ENCODE measurements around the gene GAREM1.
"Not testable (repeated sequence)": the region's sequence is repeated elsewhere in the genome, so short reads cannot be mapped to it uniquely, and the experiment has no call there.

GAREM1 gene

GRCh38 chr18:32321826-32322225 lies 148.9 kb downstream of the GAREM1 start:
- DNase-seq = no peak

- no peak for DNase-seq
Observed at GRCh38 chr18:32319084-32319483, 151.6 kb downstream of the GAREM1 start.

- no peak for DNase-seq
Observed at GRCh38 chr18:32318581-32318980, 152.1 kb downstream of the GAREM1 start.

GRCh38 chr18:32317651-32318050 lies 153.0 kb downstream of the GAREM1 start:
- no peak for DNase-seq

- DNase-seq = no peak
Observed at GRCh38 chr18:32315881-32316280, 154.8 kb downstream of the GAREM1 start.

GRCh38 chr18:32310774-32311173 lies 159.9 kb downstream of the GAREM1 start:
- no peak for DNase-seq

GRCh38 chr18:32310101-32310500 lies 160.6 kb downstream of the GAREM1 start:
- DNase-seq = no peak

GRCh38 chr18:32308493-32309120 lies 162.1 kb downstream of the GAREM1 start:
- DNase-seq = no peak

- no peak for DNase-seq
Observed at GRCh38 chr18:32303400-32303799, 167.3 kb downstream of the GAREM1 start.

- no peak for DNase-seq
Observed at GRCh38 chr18:32302806-32303205, 167.9 kb downstream of the GAREM1 start.

GRCh38 chr18:32301976-32302743 lies 168.5 kb downstream of the GAREM1 start:
- DNase-seq = no peak

GRCh38 chr18:32301361-32301760 lies 169.3 kb downstream of the GAREM1 start:
- no peak for DNase-seq

GRCh38 chr18:32300914-32301313 lies 169.8 kb downstream of the GAREM1 start:
- no peak for DNase-seq

GRCh38 chr18:32299484-32299883 lies 171.2 kb downstream of the GAREM1 start:
- DNase-seq = no peak

- no peak for DNase-seq
Observed at GRCh38 chr18:32298171-32298667, 172.5 kb downstream of the GAREM1 start.

GRCh38 chr18:32297579-32298170 lies 173.0 kb downstream of the GAREM1 start:
- DNase-seq = no peak

- DNase-seq = no peak
Observed at GRCh38 chr18:32296851-32297250, 173.8 kb downstream of the GAREM1 start.

GRCh38 chr18:32295604-32296003 lies 175.1 kb downstream of the GAREM1 start:
- no peak for DNase-seq

GRCh38 chr18:32293107-32293506 lies 177.6 kb downstream of the GAREM1 start:
- DNase-seq = no peak

- DNase-seq = not testable (repeated sequence)
Observed at GRCh38 chr18:32291623-32292022, 179.1 kb downstream of the GAREM1 start.

- no peak for DNase-seq
Observed at GRCh38 chr18:32290810-32291209, 179.9 kb downstream of the GAREM1 start.

- no peak for DNase-seq
Observed at GRCh38 chr18:32289483-32290075, 181.1 kb downstream of the GAREM1 start.

- DNase-seq = no peak
Observed at GRCh38 chr18:32287873-32288272, 182.8 kb downstream of the GAREM1 start.

- DNase-seq = no peak
Observed at GRCh38 chr18:32287249-32287648, 183.4 kb downstream of the GAREM1 start.

All from activated CD4-positive, CD25-positive, alpha-beta regulatory T cell (primary cell).